GM18868 (cell line): Measurements from ENCODE around the gene PC.
A peak's percentile ranks its signal among the peaks of the same experiment; 100 is the strongest.
"Not testable (repeated sequence)": the region's sequence is repeated elsewhere in the genome, so short reads cannot be mapped to it uniquely, and the experiment has no call there.

Source experiments
- ATAC-seq: cut with Tn5 transposase; IDR thresholded peaks from one replicate; pipeline ENCODE4 v1.9.1; 2021; ENCODE audit warnings: mild to moderate bottlenecking, moderate library complexity; ENCODE audit not compliant: unreplicated experiment

PC gene

DNA sequence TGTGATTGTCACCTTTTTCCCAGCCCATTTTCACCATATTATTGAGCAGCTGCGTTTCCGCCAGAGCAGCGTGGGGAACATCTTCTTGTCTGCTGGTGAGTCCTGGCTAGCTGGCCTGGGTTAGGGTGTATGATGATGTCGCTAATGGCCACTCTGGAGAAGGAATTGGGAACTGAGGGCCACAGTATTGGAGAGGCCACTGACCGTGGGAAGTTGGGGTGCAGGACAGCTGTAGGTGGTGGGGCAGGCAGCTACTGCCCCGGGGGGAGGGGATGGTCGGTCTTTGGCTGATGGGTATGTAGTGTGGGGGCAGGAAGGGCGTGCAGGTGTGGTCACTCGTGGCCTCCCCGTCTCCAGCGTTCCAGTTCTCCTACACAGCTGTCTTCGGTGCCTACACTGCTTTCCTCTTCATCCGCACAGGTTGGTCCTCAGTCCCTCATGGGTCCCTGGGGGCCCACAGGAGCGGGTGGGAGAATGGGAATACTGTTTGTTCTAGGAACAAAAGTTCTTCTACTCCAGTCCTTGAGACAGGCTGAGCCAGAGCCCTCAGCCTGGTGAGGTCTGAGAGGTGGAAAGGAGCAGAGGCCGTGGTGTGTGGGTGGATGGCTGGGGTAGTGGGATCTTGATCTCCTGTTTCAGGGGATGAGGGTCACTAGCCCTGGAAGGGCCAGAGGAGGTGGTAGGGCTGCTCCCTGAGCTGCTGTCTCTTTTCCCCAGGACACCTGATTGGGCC, 112.9 kb downstream of the PC start:
- no peak for ATAC-seq

DNA sequence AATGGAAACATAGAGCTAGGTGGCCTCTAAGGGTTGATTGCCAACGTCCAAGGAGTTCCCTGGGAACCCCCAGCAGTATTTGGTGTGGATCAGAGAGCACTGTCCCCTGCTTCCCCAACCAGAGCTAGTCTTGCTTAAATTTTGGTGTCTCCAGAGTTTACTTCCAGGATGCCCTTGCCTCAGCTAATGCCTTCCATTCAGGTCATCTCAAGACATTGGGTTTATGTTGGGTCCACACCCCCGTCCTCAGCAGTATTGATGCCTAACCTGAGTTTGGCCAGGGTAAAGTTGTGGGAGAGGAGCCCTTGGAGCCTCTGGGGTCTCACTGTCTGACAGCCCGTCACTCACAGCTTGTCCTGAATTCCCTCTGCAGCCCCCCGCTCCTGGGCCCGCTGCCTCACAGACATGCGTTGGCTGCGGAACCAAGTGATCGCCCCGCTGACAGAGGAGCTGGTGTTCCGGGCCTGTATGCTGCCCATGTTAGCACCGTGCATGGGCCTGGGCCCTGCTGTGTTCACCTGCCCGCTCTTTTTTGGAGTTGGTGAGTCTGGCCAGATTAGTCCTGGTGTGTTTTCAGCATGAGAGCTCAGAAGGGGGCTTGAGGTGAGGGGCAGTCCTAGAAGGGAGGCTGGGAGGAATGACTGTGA, 113.6 kb downstream of the PC start:
- ATAC-seq, result no peak

DNA sequence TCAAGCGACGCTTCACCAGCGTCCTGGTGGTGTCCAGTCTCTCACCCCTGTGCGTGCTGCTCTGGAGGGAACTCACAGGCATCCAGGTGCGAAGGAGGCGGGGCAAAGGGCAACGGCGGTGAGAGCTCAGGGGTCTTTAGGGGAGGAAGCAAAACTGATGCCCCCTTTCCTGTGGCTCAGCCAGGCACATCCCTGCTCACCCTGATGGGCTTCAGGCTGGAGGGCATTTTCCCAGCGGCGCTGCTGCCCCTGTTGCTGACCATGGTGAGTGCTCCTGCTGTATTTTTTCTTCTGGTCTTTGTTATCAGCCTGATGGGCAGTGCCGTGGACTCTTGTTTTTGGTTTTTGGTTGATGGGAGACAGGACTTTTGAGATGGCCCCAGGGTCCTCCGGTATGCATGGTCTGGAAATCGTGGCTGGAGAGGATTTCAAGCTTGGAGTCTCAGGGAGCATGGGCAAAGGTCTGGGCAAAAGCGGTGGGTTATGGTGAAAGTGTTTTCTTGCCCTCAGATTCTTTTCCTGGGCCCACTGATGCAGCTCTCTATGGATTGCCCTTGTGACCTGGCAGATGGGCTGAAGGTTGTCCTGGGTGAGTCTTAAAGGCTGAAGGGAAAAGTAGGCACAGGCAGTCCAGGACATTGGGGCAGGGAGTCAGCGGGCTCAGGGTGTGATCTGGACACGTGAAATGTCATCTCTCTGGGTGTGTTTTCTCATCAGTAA, 114.2 kb downstream of the PC start:
- ATAC-seq, result no peak

GRCh38 chr11:66842896-66843775, 115.0 kb downstream of the PC start, which contains the start of gene RCE1:
Gene RCE1 (plus strand): TSS chr11:66843441. CDS start chr11:66843456, 15 bp downstream.
- peak; percentile 83 for ATAC-seq

DNA sequence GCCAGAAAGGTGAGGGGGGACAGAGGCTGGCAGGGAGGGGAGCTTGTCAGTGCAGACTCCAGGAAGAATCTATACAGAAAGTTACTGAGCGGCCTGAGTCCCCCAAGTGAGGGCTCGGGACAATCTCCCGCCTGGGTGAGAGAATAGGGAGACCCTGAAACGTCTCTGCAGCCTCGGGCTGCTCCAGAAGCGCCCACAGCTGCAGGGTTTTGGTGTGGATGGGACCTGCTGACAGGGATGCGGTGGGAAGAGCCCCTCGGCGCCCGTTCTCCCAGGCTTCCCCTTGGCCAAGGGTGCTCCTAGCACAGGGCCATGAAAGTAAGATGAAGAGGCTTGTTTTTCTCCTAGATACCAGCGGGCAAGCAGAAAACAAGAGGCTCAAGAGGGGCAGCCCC, 115.7 kb downstream of the PC start:
- no peak for ATAC-seq

DNA sequence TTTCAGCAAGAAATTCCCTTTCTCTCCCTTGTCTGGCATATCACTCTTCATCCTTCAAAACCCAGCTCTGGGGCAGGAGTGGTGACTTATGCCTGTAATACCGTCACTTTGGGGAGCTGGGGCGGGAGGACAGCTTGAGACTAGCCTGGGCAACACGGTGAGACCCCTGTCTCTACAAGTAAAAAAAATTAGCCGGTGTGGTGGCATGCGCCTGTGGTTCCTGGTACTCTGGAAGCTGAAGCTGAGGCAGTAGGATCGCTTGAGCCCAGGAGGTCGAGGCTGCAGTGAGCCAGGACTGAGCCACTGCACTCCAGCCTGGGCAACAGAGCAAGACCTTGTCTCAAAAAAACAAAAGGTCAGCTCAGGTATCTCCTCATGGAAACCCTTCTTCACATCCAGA, 116.3 kb downstream of the PC start:
- ATAC-seq, result no peak

GRCh38 chr11:66840317-66841091, 117.7 kb downstream of the PC start:
- ATAC-seq, result no peak

GRCh38 chr11:66835768-66836405, 122.3 kb downstream of the PC start:
- ATAC-seq, result no peak

GRCh38 chr11:66834943-66835342, 123.2 kb downstream of the PC start:
- ATAC-seq, result no peak

- no peak for ATAC-seq
Observed at GRCh38 chr11:66834539-66834845, 123.7 kb downstream of the PC start.

GRCh38 chr11:66824573-66824972, 133.6 kb downstream of the PC start:
- ATAC-seq, result not testable (repeated sequence)

DNA sequence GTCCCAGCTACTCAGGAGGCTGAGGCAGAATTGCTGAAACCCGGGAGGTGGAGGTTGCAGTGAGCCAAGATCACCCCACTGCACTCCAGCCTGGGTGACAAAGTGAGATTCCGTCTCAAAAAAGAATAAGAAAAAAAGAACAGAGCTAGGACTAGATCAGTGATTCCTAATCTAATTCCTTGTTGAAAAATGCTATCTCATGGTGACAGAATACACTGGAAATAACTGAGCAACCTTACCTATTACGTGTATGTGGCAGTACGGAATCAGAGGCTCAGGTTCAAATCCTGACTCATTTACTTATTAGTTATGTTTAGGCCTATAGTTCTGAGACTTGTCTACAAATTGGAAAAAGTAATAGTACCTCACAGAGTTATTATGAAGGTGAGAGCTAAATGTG, 134.5 kb downstream of the PC start:
- no peak for ATAC-seq

- no peak for ATAC-seq
Observed at GRCh38 chr11:66820901-66821300, 137.3 kb downstream of the PC start.

DNA sequence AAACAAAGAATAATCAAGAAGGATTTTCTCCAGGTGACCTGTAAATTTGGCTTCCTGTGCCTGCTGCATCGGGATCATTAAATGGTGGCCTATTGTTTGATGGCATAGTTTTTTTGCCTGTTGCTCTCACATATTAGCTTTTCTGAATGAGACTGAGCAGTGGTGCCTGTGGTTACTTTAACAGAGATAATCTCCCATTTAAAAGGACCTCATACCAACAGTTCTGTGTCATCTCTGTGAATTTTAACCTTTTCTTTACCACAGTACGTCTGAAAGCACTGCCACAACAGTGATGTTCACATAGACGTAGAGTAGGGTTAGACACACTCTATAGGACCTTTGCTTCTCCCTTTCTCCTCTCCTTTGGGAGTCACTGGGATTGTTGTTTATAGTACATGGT, 137.8 kb downstream of the PC start:
- ATAC-seq, result no peak

DNA sequence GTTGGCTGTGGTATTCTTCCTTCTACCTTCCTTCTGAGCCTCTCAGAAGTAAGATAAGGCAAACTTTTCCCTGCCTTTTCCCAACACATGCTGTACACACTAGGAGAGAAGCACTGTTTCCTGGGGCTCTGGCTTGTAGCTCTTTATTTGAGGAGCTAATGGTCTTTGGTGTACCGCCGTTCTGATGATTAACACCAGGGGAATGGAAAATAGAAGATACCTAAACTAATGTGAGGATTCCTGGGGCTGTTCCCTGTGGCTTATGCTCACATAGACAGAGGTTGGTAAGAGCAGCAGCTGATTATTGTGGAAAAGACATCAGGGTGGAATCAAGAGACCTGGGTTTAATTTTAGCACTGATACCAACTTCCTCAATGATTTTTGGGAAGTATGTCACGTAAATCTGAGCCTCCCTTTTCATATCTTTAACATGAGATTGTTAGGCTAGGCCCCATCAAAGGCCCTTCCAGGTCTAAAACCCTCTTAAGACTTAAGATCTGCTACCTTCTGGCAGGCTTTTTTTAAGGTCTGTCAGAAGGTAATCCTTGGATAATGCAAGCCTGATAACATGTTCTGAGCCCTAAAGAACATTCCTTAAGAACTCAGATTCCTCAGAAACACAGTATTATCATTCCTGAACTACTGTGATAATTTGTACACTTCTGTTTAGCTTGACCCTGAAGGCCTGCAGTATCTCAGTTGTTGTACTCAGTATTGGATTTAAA, 139.8 kb downstream of the PC start:
- no peak for ATAC-seq

DNA sequence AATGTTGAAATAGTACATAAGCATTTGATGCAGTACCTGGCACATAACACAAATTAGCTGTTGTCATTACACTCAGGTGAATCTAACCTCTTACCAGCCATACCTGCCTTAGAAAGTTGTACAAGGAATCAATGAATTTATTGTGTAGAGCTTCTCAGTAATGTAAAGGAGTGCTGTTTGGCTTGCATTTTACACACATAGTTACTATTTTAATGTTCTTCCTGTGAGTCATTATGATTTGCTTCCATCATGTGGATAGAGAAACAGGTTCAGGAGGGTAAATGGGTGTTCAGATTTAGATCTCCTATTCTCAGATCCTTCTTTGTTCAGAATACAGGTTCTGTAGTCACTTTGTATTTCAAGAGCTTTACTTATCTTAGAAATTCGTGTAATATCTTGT, 142.5 kb downstream of the PC start:
- no peak for ATAC-seq

DNA sequence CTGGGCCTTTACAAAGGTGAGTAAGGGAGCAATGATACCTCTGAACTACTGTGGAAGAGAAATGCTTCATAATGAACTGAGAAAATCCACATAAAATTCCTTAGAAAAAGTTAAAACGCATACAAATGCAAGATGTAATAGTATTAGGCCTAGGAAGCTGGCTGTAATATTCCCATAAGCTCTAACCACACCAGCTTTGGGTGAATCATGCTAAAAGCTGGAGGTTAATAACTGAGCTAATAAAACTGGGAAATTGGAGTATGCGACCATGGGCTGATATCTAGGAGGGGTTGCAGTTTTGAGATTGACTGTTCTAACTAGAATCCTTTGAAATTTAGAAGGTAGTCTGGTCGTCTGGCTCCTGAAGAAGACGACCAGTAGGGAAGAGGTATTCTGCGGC, 143.5 kb downstream of the PC start:
- no peak for ATAC-seq

DNA sequence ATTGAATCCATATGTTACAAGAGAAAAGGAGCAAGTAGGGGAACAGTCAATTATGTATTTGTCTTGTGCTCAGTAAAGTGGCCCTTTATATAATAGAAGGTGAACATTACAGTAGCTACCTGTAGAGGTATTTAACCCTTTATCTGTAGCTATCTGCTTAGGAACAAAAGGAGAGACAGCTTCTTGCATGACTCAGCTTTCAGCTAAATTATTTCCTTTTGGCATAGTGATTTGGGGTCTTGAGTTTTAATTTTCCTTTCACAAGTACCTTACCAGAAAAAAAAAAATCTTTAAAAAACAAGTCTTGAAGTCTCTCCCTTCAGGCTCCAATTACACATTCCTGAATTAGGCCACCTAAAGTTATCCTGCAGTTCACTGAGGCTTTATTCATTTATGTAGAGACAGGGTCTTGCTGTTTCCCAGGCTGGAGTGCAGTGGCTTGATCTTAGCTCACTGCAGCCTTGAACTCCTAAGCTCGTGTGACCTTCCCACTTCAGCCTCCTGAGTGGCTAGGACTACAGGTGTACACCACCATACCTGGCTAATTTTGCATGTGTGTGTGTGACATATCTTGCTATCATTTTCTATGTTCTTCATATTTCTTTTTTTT, 147.5 kb downstream of the PC start:
- no peak for ATAC-seq

DNA sequence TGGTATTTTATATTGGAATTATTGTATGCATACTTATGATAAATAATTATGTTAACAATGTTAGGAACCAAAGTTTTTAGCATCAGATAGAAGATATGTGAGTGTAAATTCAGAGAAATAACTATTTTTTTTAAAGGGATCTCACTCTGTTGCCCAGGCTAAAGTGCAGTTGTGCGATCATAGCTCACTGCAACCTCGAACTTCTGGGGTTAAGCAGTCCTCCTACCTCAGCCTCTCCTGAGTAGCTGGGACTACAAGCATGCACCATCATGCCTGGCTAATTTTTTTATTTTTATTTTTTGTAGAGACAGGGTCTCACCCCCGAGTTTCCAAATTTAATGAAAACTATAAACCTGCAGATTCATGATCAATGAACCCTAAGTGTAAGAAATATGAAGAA, 148.6 kb downstream of the PC start:
- ATAC-seq, result no peak
